ENCODE results near the gene FBXO39.

DNA sequence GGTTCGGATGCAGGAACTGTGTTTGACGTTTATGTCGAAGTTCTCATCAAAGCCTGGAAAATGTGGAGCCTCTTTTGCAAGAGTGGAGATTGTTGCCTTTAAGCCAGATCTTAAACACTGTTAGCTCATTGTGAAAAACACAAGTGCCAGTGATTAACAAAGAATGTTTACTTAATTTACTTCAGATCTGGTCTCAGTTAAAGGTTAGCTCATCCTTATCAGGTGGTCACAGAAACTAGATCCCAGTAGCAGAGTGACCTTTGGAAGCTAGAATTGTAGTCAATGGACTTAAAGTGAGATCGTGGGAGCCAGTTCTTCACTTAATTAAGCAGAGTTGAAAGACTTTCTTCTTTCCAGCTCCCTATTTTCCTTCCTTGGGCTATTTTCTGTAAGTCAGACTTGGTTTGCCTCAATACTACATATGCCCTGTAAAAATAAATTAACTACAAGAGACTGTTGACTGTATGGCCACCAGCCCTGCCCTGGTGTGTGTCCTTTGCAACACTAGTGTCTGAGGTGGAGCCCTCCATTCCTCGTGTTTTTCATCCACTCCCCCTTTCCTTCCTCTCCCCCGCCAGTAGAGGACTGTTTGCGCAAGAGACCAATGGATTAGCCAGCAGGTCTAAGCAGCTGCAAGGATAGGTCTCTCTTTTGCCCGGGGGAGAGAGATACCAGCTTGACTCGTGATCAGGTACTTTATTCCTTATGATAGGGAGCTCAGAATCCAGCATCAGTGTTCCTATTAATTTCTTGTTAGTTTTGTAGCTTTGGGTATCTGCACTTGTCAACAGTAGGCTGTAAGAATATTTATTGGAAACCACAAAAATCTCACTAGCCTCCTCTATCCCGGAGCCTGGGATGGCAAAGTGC lies 20.2 kb downstream of the FBXO39 start:
- TF ChIP-seq CTCF (IDR thresholded peaks at IDR 0.05) (no peak), EP300 (IDR thresholded peaks at IDR 0.05) (no peak), POLR2A (IDR thresholded peaks at IDR 0.05) (no peak)

All from tibial nerve (tissue), 4 donors.